8988T (cell line): ENCODE results near the gene NDUFB6.
"Not testable (repeated sequence)": the region's sequence is repeated elsewhere in the genome, so short reads cannot be mapped to it uniquely, and the experiment has no call there.

Source experiments
- DNase-seq: peaks from one replicate; pipeline ENCODE4 v3.0.0; 2011

Gene NDUFB6

DNA sequence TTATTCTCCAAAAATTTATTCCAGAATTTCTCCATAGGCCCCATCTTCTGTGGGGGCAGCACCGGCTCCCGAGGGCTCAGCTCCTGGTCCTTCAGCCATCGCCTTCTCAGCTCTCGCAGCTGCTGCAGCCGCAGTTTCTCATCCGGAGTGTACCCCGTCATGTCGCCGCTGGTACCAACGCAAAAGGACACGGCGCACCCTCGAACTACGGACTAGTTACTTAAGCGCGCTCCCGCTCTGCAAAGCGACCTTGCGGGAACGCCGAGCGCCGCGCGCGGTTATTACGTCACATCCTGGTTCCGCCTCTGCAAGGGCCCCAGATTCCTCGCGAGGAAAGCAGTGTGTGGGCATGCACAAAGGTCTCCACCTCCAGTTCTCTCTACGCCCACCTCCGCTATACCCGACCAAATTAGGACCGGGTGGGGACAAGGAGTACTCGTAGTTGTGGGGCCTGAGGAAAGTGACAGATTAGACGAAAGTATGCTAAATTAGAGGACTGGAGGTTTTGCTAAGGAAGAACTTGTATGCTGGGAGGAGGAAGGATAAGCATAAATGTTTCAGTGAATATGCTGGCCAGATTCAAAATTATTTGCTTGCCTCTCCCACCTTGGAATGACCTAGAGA, at the start of gene NDUFB6:
Gene NDUFB6, minus strand, starts transcription at position 260 of the 624 bp plus-strand sequence. Its CDS starts 99 bp downstream, at position 161.
- peak; percentile 57 for DNase-seq

DNA sequence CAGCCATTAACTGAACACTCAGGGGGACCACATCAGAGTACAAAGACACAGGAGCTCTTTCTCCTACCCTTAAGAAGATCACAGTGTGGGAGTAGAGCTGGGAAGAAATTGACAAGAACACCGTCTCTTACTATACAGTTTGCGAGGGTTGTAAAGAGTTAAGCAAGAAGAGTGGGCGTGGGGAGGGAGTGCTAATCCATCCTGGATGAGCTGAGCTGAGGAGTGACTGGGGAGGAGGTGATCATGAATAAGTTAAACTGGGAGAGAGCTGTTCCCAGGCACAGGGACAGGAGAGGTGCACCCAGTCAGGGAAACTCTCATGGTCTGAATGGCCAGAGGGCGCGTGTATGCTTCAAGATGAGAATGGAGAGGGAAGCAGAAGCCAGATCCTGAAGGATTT, 45.3 kb upstream of the NDUFB6 start:
- no peak for DNase-seq

DNA sequence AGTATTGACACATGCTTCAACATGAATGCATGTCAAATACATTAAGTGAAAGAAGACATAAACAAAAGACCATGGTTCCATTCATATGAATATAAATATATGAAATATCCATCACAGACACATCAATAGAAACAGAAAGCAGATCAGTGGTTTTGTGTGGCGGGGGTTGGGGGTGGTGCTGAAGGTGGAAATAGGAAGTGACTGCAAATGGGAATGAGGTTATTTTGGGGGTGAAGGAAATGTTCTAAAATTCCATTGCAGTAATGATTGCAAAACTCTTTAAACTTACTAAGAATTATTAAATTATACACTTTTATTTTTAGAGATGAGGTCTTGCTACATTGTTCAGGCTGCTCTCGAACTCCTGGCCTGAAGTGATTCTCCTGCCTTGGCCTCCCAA, 33.9 kb upstream of the NDUFB6 start:
- DNase-seq, result no peak

DNA sequence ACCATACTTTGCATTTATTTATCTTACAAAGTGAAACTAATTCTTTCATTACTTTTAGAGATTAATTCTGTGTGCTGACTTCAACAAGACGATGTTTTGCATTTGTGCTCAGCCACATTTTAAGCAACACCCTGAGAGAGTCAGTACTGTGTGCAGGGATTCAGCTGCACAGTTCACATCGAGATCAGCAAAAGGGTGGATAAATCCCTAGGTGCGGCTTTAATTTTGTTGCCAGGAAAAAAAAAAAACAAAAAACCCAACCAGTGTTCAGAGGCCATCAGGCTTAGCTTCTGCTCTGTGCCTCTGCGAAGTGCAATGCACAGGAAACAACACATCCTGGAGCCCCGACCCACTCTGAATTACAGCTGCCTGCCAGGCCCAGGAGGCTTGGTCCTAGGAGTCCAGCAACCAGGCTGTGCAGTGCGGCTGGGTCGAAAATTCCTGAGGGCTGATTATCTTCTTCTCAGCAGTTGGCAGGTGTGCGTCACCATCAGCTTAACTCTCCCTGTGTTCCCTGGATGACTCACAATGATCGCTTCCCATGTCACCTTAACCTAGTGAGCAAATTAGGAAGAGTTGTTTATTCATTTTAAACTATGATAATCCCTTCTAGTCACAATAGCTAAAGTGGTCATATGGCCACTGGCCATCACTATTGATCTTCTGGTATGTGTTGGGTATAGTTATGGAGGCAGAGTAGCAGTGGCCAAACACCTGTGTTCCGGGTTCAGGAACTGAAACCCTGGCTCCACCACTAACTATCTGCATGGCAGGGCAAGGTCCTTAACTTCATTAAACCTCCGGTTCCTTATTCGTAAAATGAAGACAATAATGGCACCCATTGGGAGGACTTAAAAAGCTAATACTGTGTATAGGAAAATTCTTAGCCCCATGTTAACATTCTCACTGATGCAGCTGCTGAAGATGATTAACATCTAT, 31.2 kb upstream of the NDUFB6 start:
- peak; percentile 51 for DNase-seq

DNA sequence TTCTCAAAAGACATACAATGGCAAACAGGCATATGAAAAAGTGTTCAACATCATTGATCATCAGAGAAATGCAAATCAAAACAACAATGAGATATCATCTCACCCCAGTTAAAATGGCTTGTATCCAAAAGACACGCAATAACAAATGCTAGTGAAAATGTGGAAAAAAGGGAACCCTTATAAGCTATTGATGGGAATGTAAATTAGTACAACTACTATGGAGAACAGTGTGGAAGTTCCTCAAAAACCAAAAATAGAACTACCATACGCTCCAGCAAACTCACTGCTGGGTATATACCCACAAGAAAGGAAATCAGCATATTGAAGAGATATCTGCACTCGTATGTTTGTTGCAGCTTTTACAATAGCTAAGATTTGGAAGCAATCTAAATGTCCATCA, 26.1 kb upstream of the NDUFB6 start:
- DNase-seq, result not testable (repeated sequence)

DNA sequence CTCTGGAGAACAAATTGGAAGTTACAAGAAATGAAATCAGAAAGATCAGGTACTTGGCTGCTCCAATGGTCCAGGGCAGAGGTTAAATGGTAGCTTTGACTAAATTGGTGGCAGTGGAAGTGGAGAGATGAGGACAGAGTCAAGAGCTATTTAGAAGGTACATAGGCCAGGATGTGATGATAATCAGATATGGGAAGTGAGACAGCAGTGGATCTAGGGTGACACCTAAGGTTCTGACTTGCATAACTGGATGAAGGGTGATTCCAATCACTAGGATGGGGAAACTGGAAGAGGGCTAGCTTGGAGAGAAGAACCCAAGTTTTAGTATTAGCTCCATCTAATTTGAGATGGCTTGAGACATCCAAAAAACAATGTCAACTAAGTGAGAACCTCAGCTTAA, 24.0 kb upstream of the NDUFB6 start:
- no peak for DNase-seq

DNA sequence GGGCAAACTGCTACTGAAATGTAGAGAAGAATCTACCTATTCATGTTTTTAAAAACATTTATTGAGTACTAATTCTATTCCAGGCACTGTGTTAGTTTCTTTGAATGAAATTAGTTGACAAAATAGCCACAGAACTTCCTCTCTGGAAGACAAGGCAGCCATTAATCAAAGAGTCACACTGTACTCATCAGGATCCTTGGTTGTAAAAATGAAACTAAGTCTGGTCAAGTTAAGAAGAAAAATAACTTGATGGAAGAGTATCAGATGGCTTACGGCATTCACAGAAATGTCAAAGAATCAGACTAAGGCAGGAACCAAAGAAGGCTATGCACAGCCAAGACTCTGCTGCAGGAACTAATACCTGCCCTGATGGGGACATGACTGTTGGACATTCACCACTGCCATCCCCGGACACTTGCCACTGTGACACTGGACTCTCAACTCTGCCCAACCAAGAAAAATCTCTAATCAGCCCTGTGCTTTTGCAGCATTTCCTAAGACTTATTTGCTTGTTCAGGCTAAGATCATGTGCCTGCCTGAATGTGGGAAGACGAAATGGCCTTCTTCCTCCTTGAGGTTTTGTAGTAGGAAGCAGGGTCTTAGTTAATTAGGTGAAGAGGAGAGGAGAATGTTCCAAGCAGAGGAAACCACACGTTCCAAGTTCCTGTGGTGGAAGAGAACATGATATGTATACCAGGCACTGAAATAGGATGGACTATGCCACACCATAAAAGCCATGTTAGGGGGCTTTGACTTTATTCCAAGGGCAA, 23.3 kb upstream of the NDUFB6 start:
- DNase-seq, result no peak

DNA sequence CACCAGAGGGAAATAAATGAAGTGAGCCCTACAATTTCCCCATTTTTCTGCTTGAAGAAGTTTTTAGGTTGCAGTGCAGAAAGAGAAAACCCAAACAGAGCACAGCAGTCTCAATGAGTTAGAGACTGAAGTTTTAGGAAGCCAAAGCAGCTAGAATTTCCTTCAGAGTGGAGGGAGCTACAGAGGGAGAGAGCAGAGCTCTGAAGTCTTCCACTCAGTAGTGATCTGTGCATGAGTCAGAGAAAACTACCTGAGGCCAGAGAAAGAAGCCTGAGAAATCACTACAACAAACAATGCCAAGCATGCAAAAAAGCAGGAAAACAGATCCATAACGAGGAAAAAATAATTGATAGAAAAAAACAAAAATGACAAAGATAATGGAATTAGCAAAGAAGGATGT, 17.9 kb upstream of the NDUFB6 start:
- no peak for DNase-seq

DNA sequence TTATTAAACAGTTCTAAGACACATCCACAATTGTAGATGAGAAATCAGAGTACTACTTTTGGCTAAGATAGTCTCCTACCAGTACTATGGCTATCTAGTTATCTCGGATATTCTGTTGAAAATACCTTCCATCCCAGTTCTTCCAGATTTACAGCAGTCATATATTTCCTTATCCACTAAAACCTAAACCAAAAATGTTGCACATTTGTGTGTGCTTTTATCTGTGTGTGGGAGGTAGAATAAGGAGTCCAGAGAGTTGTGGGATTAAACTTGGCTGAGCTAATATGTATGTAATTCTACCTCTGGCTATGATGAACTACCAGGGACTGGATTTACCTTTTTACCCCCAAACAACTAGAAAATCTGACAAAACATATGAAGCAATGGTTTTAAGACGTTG, 17.5 kb upstream of the NDUFB6 start:
- no peak for DNase-seq

DNA sequence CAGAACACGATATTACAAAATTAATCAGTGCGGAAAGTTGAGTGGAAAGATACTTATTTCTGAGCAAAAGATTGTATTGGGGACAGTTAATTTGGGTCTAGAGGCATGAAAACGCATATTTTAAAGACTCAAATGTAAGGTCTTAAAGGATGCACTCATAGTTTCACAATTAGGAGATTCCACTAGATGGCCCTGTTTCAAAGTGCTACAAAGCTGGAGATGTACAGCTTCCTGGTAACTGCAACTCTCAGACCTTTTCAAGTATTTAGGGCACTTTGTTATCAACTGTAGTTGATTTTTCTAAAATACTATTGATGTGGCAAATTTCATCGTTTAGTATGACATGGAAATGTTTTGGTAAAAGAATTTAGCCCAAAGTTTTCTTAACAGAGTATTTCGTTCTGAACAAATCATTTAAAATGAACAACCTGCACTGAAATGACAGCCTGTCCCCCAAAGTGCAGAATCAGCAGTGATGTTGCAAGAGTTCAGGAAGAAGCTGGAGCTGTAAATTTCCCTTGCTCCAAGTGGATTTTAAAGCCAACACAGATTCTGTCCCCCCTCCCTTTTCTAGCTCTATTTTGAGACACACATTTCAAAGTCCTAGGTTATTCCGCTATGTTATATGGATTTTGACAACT, 16.2 kb upstream of the NDUFB6 start:
- DNase-seq, result no peak

DNA sequence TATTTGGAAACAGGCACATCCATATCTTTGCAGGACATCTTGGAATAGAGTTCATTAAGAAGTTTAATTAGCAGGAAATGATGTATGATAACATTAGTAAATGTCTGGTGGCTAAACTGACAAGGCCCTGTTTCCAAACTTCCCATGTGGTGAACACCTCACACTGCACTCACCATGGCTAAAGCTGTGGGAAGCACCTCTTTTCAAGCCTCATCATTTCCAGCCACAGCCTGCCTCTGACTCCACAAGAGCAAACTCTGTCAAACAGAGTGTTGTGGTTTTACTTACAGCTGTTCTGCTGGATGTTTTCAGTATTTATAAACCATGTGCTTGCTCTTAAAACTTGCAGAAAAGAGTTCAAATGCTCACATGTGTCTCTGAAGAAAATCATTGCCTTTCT, 14.9 kb upstream of the NDUFB6 start:
- no peak for DNase-seq

DNA sequence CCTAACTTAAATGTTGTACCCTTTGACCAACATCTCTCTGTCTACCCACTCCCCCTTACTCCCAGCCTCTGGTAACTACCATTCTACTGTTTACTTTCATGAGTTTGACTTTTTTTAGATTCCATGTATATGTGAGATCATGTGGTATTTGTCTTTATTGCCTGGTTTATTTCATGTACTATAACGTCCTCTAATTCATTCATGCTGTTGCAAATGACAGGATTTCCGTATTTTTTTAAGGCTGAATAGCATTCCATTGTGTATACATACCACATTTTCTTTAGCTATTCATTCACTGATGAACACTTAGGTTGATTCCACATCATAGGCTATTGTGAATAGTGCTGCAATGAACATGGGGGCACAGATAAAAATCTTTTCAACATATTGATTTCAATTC, 11.8 kb upstream of the NDUFB6 start:
- no peak for DNase-seq

DNA sequence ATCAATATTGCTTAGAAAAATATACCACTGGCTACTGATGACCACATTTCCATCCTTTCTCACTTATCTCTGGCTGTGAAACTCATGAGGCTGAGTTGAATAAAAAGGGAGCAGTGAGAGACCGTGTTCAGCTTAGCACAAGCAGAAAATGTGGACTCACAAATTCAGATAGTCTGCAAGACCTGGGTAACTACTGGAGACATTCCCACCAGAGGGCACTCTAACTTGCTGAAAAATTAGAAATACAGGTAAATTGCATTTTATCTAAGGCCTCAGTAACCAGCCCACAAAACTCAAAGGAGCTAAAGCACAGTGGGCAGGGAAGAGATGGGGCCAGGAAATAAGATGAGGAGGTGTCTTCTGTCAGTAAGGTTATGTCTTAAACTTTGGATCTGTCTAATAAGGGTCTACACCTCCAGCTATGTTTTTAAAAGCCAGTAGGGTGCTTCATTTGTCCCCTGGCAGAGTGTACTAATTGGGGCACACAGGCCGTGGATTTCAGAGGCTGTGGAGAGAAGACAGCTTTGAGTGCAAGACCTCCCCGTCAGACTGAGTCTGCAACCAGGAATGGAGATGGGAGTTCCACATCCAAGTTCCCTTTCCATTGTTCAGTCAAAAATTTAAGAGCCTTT, 8.7 kb upstream of the NDUFB6 start:
- DNase-seq, result no peak

DNA sequence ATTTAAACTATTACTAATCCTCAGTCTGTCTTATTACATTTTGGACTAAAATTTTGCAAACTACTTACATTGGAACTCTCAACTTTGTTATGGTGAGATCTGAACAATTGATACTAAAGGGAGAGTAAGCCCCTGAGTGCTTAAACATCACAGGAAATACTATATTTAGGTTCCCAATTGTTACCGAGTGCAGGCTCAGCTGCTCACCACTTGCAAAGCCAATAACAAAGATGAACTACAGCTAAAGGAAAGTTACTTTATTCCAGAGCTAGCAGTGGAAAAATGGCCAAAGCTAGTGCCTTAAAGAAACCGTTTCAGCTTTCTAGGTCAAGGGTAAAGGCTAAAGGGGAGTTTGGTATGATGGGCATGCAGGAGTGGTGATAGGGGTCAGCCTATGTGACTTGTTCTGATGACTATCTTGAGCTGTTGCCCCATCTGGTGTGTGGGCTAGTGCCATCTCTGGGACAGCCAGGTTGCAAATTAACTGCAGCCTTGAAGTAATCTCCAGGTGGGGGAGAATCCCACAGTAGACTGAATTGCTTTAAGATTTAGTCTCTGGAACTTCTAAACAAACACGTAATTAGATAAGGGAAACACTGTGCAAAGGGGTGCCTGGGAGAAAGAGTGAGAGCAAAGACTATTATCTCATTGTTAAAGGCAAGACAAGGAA, 7.8 kb upstream of the NDUFB6 start:
- no peak for DNase-seq

DNA sequence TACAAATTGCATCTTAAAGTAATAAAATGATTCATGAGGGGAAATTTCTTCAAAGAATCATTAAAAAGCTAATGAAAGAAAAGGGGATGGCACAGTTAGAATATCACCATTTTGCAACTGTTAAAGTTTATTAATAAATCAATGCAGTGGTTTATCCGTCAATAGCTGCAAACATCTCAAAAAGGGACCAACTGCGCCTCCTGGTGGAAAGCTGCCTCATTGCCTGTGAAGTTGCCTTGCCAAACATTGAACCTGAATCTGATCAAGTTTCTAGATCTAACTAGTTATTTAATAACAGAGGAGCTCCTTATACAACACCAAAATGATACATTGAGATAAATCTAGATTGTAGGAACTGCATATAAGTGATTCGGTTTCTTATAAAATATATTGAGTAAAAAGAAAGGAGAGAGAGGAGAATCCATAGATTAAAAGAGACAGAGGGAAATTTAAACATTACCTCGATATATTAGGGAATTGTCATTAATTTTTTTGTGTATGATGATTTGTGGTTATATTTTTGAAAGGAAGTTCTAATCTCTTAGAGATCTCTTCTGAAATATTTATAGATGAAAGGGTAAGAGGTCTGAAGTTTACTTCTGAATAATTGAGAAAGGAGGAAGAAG, 6.9 kb upstream of the NDUFB6 start:
- no peak for DNase-seq

DNA sequence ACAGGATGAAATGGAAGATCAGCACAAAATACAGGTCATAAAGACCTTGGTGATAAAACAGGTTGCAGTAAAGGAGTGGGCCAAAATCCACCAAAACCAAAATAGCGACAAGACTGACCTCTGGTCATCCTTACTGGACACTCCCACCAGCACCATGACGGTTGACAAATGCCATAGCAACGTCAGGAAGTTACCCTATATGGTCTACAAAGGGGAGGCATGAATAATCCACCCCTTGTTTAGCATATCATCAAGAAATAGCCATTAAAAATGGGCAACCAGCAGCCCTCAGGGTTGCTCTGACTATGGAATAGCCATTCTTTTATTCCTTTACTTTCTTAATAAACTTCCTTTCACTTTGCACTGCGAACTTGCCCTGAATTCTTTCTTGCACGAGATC, 6.0 kb upstream of the NDUFB6 start:
- no peak for DNase-seq

DNA sequence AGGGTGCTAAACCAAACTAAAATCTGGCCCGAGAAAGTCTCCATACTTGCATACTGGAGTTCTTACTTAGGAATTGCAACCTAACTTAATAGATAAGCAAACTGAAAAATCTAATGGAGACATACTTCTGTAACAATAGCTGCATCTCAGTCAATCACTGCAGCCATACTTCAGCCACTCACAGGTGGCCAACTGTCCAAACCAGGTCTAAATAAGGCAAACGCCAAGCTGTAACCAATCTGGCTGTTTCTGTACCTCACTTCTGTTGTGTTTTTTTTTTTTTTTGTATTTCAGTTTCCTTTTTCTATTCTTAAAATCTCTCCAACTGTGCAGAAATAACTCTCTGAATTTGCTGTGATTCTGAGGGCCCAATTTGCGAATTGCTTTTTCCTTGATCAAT, 4.4 kb upstream of the NDUFB6 start:
- no peak for DNase-seq

DNA sequence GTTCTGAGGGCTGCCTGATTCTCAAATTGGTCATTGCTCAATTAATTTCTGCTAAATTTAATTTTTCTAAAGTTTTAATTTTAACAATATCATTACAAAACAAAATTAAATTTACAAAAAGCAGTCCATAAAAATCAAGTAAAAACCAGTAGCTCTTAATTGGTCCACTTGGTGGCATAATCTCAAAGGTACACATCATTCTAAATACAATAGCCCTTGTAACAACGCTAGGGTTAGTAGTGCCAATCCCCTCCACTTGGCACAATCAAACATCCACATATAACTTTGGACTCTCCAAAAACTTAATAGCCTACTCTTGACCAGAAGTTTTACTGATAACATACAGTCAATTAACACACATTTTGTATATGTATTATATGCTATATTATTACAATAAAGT, 1.9 kb upstream of the NDUFB6 start:
- no peak for DNase-seq

DNA sequence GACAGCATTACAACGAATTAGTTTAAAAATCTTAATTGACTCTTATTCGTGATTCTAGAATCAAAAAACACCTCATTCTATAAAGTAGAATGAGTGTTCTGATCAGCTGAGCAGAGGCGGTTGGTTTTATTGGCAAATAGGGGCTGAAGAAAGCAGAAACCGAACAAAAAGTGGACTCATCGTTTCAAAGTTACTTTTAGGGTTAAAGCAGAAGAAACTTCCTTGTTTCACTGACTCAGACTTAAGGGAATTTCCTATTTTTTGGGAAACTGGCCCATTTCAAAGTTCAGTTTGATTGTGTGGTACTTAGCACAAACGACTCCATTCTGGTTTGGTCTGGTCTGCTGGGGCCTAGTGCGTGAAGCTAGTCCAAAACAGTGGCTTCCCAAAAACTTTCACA, 862 bp upstream of the NDUFB6 start:
- no peak for DNase-seq

DNA sequence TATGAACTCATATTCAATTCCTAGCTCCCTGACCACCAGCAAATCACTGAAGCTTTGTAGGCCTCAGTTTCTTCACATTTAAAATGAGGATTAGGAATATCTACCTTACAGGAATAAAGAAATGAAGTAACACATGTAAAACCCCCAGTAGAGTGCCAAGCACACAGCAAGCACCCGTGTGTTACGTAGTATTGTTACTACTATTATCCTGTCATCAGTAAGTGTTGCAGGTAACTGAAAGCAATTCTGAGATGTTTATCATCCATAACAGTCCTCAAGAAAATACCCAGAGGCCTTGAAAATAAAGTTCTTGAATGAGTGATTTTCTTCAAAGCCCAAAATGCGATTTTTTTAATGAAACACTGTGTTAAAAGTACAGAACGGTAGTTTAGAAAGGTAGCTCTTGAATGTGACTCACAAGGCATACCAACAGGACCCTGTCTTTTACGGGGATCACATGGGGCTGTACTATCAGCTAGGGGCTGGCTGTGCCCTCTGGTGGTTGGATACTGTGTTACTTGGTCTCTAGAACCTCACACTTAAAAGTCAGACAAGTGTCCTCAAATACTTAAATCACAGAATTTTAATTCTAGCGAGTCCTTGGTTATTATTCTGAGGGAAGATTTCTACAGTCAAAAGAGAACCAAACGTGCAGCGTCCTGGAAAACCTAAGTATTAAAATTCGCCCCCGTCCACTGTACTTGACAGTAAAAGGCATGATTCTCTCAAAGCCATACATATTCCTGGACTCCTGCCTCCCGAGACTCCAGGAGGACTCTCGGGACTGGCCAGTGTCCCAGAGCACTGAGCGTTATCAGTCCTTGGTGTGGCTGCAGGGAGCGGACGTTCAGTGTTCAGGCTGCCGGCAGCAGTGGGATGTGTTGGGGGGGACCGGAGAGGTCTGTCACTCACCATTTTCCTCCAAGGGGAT, 725 bp downstream of the NDUFB6 start:
- no peak for DNase-seq
